ENCODE data around the gene DNAL1.
A peak's percentile ranks its signal among the peaks of the same experiment; 100 is the strongest.

Gene DNAL1

DNA sequence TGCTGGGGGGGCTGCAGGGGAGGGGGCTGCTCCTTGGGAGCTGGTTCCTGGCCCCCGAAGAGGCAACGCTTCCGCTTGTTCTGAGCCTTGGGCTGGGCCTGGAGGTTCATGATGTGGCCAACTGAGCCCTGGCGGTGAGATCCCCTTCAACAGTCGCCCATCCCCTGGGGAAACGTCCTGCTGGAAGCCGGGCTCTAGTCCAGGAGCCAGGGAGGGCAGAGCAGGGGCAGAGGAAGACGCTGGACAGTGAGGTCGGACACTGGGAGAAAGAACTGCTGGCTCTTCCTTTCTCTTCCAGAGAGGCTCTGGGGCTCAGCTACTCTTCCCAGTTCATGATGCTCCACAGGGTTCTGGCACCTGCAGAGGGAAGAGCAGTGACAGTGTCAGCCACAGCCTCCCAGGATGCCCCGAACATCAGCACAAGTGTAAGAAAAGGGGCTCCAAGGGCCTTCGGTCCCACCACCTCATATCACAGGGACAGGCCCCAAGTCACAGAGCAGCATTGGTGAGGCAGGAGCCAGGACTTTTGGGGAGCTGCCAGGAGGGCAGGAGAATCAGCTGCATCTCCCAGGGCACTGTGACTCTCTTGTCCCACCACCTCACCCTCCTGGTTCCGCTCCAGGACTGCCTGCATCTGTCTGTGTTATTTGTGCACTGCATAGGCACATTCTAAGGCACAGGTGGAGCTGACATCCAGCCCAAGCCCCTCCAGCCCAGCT lies 95.3 kb downstream of the DNAL1 start:
- peaks cover 50 to 52% of the 10 kb centered on the region in 2 experiments for H3K4me1 ChIP-seq (ENCODE audit: control insufficient read depth in 1 of 2, insufficient read depth in 1 of 2, low read depth in 1 of 2, low read length in 1 of 2)
- TF ChIP-seq, protein P1, sequence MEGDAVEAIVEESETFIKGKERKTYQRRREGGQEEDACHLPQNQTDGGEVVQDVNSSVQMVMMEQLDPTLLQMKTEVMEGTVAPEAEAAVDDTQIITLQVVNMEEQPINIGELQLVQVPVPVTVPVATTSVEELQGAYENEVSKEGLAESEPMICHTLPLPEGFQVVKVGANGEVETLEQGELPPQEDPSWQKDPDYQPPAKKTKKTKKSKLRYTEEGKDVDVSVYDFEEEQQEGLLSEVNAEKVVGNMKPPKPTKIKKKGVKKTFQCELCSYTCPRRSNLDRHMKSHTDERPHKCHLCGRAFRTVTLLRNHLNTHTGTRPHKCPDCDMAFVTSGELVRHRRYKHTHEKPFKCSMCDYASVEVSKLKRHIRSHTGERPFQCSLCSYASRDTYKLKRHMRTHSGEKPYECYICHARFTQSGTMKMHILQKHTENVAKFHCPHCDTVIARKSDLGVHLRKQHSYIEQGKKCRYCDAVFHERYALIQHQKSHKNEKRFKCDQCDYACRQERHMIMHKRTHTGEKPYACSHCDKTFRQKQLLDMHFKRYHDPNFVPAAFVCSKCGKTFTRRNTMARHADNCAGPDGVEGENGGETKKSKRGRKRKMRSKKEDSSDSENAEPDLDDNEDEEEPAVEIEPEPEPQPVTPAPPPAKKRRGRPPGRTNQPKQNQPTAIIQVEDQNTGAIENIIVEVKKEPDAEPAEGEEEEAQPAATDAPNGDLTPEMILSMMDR (IDR thresholded peaks at IDR 0.05) = no peak
- H3K36me3 ChIP-seq = peaks cover 49% of the 10 kb centered on the region
- no peaks in the 10 kb centered on the region for H3K27me3 ChIP-seq
- H3K27ac ChIP-seq = peak overlapping the region; percentile 87
- H3K9me3 ChIP-seq = no peaks in the 10 kb centered on the region
- no peak overlapping the region for H3K4me3 ChIP-seq (ENCODE audit: low read depth in 1 of 2, low read length in 1 of 2)

DNA sequence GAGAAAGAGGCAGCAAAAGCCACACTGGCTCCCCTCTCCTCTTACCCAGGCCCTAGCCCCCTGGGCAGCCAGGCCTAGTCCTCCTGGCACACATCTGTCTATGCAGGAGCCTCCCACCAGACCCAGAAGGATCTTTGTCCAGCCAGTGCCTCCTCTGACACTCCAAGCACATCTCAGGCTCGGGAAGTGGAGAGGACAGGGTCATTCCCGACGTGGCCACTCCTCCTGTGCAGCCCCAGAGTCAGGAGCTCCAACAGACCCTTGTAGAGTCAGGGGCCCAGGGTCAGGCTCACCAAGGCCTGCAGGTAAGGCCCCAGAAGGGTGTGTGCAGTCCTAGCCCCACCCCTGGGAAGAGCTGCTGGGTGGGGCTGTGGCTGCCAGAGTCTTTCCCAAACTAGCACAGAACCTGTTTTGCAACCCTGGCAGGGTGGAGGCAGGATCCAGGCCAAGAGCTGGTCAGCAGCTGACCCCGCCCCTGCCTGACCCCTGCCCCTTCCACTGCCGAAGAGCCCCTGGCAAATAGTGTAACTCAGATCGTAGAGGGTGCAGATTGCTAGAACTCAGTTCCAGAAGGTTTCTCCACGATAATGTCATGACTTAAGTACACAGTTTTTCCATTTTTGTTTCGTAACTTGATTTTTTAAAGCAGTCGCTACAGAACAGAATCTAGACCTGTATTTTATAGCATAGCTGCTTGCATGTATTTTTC lies 96.0 kb downstream of the DNAL1 start:
- TF ChIP-seq, protein P1 (IDR thresholded peaks at IDR 0.05) = no peak
- Histone ChIP-seq H3K9me3 (no peaks in the 10 kb centered on the region), H3K4me3 (ENCODE audit: low read depth in 1 of 2, low read length in 1 of 2) (peak overlapping the region; percentile 50 to 58), H3K27me3 (no peaks in the 10 kb centered on the region), H3K36me3 (peaks cover 42% of the 10 kb centered on the region), H3K27ac (peak overlapping the region; percentile 87), H3K4me1 (ENCODE audit: control insufficient read depth in 1 of 2, insufficient read depth in 1 of 2, low read depth in 1 of 2, low read length in 1 of 2) (peaks cover 58 to 59% of the 10 kb centered on the region in 2 experiments)

DNA sequence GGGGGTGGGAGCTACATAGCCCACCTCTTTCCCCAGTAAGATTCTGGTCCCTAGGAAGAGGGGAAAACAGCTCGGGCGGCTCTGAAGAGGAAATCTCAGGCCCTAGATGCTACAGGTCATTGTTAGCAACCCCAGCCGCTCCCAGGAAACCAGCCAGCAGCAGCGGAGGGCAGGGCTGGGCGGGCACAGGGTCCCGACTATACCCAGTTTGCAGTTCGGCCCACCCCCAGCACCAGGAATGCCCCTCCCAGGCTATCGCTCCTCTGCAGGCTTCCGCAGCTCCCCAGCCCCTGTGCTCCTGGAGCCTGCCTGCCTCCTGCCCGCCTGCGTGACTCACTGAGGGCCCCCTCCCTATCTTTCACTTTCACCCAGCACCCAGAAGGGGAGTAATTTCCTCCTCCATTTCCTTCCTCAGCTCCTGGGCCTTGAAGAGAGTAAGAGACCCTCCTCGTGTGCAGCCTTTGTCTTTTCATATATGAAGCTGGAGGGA lies 96.6 kb downstream of the DNAL1 start:
- Histone ChIP-seq H3K27ac (peak overlapping the region; percentile 87), H3K9me3 (no peaks in the 10 kb centered on the region), H3K27me3 (no peaks in the 10 kb centered on the region), H3K4me3 (ENCODE audit: low read depth in 1 of 2, low read length in 1 of 2) (peak overlapping the region; percentile 50 to 58), H3K36me3 (peaks cover 35% of the 10 kb centered on the region), H3K4me1 (ENCODE audit: control insufficient read depth in 1 of 2, insufficient read depth in 1 of 2, low read depth in 1 of 2, low read length in 1 of 2) (peaks cover 64 to 66% of the 10 kb centered on the region in 2 experiments)
- TF ChIP-seq, protein P1 (IDR thresholded peaks at IDR 0.05) = no peak

DNA sequence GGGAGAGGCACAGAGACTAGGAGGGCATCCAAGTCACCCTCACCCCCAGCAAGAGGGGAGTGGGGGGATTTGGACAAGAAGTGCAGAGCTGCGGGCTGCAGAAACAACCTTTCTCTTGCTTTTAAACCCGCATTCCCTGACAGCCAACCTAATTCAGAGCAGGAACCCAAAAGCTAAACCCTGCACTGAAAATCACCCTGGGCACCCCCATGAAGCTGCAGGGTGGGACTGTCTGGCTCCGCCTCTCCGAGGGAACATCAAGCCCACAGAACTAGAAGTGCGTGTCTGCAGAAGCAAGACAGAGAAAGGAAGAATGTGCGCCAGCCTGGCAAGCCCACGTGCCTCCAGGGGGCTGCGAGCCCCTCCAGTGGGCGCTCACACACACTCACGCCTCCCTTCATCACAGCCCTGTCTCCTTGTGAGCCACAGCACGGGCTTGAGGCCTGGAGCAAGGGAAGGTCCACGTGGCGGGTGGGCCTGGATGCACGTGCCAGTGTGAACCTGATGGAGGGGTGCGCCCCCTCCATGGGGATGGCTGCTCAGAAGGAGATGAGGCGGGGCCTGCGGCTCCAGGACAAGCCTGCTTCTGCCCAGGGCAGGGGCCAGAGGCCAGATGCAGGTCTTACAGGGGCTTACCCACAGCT lies 97.2 kb downstream of the DNAL1 start:
- peak overlapping the region; percentile 50 to 58 for H3K4me3 ChIP-seq (ENCODE audit: low read depth in 1 of 2, low read length in 1 of 2)

More for the DNA sequence above, 97.2 kb downstream of the DNAL1 start:
- H3K9me3 ChIP-seq = no peaks in the 10 kb centered on the region
- peaks cover 29% of the 10 kb centered on the region for H3K36me3 ChIP-seq
- peak overlapping the region; percentile 87 for H3K27ac ChIP-seq
- TF ChIP-seq, protein P1 (IDR thresholded peaks at IDR 0.05) = no peak
- H3K27me3 ChIP-seq = no peaks in the 10 kb centered on the region
- peaks cover 70 to 72% of the 10 kb centered on the region in 2 experiments for H3K4me1 ChIP-seq (ENCODE audit: control insufficient read depth in 1 of 2, insufficient read depth in 1 of 2, low read depth in 1 of 2, low read length in 1 of 2)
